Keratinocyte (primary cell): Measurements from ENCODE around the gene ING4. TPM values are rescaled to one million over a fixed set of nuclear protein-coding genes. Genes with fewer than 3 reads are reported as not detected.
A peak's percentile ranks its signal among the peaks of the same experiment; 100 is the strongest.

ENCODE experiments used
- DNase-seq: peaks from one replicate; pipeline ENCODE4 v3.0.0-alpha.2; 2011; ENCODE audit warnings: low read depth, missing footprints, low spot score
- FAIRE-seq: peaks from 2 replicates; lab custom pipeline; 2011; peaks lifted over from hg19 to GRCh38; lab: Jason Lieb, UNC
- H2AFZ ChIP-seq: 2 replicates; pipeline ENCODE4 v1.6.0; 2012; ENCODE audit warnings: low read length, control low read depth, inconsistent platforms; ENCODE audit not compliant: control insufficient read depth
- H3K27ac ChIP-seq: 2 replicates; pipeline ENCODE4 v1.5.1; 2011; ENCODE audit warnings: low read length; ENCODE audit not compliant: control insufficient read depth, insufficient read depth
- H3K27me3 ChIP-seq: 3 replicates; pipeline ENCODE4 v1.6.0; 2011; ENCODE audit warnings: low read length; ENCODE audit not compliant: control insufficient read depth, insufficient read depth; ENCODE audit errors: extremely low read depth
- H3K36me3 ChIP-seq, 2 experiments: 2 replicates in 1 of 2; 3 replicates in 1 of 2; pipeline ENCODE4 v1.5.1; 2011; ENCODE audit warnings: low read length in 2 of 2, mild to moderate bottlenecking in 1 of 2; ENCODE audit not compliant: control insufficient read depth in 2 of 2, insufficient read depth in 2 of 2; ENCODE audit errors: extremely low read depth in 1 of 2
- H3K4me1 ChIP-seq: 3 replicates; pipeline ENCODE4 v1.5.1; 2011; ENCODE audit warnings: low read length; ENCODE audit not compliant: control insufficient read depth, insufficient read depth; ENCODE audit errors: extremely low read depth
- H3K4me2 ChIP-seq: 3 replicates; pipeline ENCODE4 v1.6.0; 2011; ENCODE audit warnings: low read depth, low read length; ENCODE audit not compliant: control insufficient read depth, insufficient read depth; ENCODE audit errors: extremely low read depth
- H3K4me3 ChIP-seq, 3 experiments: fragments of 200-600 bp in 1 of 3; sonication (generic) in 1 of 3; 2 replicates in 2 of 3; 3 replicates in 1 of 3; pipeline ENCODE4 v1.5.1; 2011 to 2016; ENCODE audit warnings: low read length in 3 of 3, mild to moderate bottlenecking in 3 of 3, control low read depth in 2 of 3, inconsistent platforms in 1 of 3, low read depth in 1 of 3, mixed read lengths in 1 of 3, mixed run types in 1 of 3, moderate library complexity in 1 of 3; ENCODE audit not compliant: control insufficient read depth in 2 of 3, insufficient read depth in 2 of 3; ENCODE audit errors: extremely low read depth in 1 of 3
- H3K79me2 ChIP-seq: 2 replicates; pipeline ENCODE4 v1.6.0; 2012; ENCODE audit warnings: low read length; ENCODE audit not compliant: control insufficient read depth, insufficient read depth
- H3K9ac ChIP-seq: 3 replicates; pipeline ENCODE4 v1.6.0; 2011; ENCODE audit warnings: low read length; ENCODE audit not compliant: control insufficient read depth, insufficient read depth; ENCODE audit errors: extremely low read depth
- H3K9me1 ChIP-seq: 3 replicates; pipeline ENCODE4 v1.6.0; 2011; ENCODE audit warnings: low read length; ENCODE audit not compliant: control insufficient read depth, insufficient read depth; ENCODE audit errors: extremely low read depth
- H3K9me3 ChIP-seq: 2 replicates; pipeline ENCODE4 v1.5.1; 2012; ENCODE audit warnings: low read depth, low read length; ENCODE audit not compliant: control insufficient read depth
- H4K20me1 ChIP-seq: 3 replicates; pipeline ENCODE4 v1.6.0; 2011; ENCODE audit warnings: low read length; ENCODE audit not compliant: control insufficient read depth, insufficient read depth; ENCODE audit errors: extremely low read depth
- EZH2 ChIP-seq: IDR thresholded peaks from one replicate; pipeline ENCODE4 v1.6.1; 2012; ENCODE audit warnings: inconsistent platforms, mild to moderate bottlenecking, low read length, moderate library complexity
- dilution Hi-C: fragments of 300-500 bp; cut with MboI; formaldehyde crosslinking; loops from one replicate; pipeline ENCODE4 v1.7.0; 2020; ENCODE audit warnings: low sequenced_read_pairs; ENCODE audit not compliant: extremely low pct_ligation_motif_present
- polyA plus RNA-seq, 5 experiments: library from polyadenylated mRNA; depleted of rRNA in 3 of 5; stranded (reverse) in 3 of 5; stranded (forward) in 1 of 5; unstranded in 1 of 5; fragments of >200 nt; gene quantifications; 1 replicate in 1 of 5; 2 replicates in 3 of 5; 3 replicates in 1 of 5; pipeline versions ENCODE4 v1.2.1 to v1.2.3, GENCODE V29; 2011 to 2012; ENCODE audit warnings: missing spikeins in 2 of 5, low read depth in 1 of 5, low replicate concordance in 1 of 5
- TF ChIP-seq, protein P1 (sequence below), 3 experiments: IDR thresholded peaks in 1 of 3; conservative IDR thresholded peaks in 1 of 3; optimal IDR thresholded peaks in 1 of 3; 2 replicates in 2 of 3; 3 replicates in 1 of 3; pipeline versions ENCODE3 to v1.5.1; 2011; ENCODE audit warnings: low read length in 3 of 3, mild to moderate bottlenecking in 3 of 3, moderate library complexity in 2 of 3, control low read depth in 1 of 3, inconsistent platforms in 1 of 3; ENCODE audit not compliant: insufficient read depth in 2 of 3; ENCODE audit errors: extremely low read depth in 1 of 3

The ING4 gene
- polyA plus RNA-seq, 1 donor (not counting 4 experiments of a cell fraction or from before 2014, with no cell fraction given): 30.4 TPM

DNA sequence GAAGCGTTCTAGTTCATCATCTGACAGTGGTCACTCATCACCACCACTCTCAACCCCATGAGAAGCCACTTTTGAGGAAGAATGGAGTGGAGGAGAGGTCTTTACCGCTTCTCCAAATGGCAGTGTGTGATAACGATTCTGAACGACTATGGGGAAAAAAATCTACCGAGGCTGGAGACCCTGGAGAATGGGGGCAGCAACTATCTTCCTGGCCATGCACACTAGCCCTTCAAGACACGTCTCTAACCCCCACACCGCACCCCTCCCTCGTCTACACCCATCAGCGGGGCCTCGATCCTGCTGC is 365 bp downstream of the ING4 start:
- peak overlapping the region; percentile 97 for H2AFZ ChIP-seq
- H3K79me2 ChIP-seq: peaks cover 9% of the 10 kb centered on the region
- FAIRE-seq (no peak), DNase-seq (no peak)
- H3K27me3 ChIP-seq: no peaks in the 10 kb centered on the region
- peak overlapping the region; percentile 87 for H3K27ac ChIP-seq
- peaks cover 8 to 10% of the 10 kb centered on the region in 2 experiments for H3K36me3 ChIP-seq
- TF ChIP-seq EZH2: no peak
- peak overlapping the region; percentile 97 for H3K4me2 ChIP-seq
- H3K4me3 ChIP-seq: peak overlapping the region; percentile 64 to 96 (median 94)
- H3K9me1 ChIP-seq: no peaks in the 10 kb centered on the region
- no peaks in the 10 kb centered on the region for H3K9me3 ChIP-seq
- H3K4me1 ChIP-seq: peaks cover 10% of the 10 kb centered on the region
- H4K20me1 ChIP-seq: no peaks in the 10 kb centered on the region
- dilution Hi-C loops: no loop called here
- H3K9ac ChIP-seq: peak overlapping the region; percentile 89

DNA sequence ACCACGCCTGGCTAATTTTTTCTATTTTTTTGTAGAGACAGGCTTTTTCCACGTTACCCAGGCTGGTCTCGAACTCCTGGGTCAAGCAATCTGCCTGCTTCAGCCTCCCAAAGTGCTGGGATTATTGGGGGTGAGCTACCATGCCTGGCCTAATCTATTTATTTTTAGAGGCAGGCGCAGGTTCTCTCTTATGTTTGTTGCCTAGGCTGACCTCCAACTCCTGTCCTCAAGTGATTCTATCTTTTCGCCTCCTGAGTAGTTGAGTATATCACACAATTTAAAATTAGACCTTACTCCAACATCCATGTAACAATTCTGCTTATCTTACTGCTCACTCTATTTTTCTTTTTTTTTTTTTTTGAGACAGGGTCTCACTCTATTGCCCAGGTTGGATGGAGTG is 8.9 kb downstream of the ING4 start:
- no peaks in the 10 kb centered on the region for H3K27me3 ChIP-seq
- FAIRE-seq: no peak
- H3K9me3 ChIP-seq: no peaks in the 10 kb centered on the region
- H3K4me1 ChIP-seq: no peaks in the 10 kb centered on the region
- no peak for TF ChIP-seq EZH2
- TF ChIP-seq, protein P1, sequence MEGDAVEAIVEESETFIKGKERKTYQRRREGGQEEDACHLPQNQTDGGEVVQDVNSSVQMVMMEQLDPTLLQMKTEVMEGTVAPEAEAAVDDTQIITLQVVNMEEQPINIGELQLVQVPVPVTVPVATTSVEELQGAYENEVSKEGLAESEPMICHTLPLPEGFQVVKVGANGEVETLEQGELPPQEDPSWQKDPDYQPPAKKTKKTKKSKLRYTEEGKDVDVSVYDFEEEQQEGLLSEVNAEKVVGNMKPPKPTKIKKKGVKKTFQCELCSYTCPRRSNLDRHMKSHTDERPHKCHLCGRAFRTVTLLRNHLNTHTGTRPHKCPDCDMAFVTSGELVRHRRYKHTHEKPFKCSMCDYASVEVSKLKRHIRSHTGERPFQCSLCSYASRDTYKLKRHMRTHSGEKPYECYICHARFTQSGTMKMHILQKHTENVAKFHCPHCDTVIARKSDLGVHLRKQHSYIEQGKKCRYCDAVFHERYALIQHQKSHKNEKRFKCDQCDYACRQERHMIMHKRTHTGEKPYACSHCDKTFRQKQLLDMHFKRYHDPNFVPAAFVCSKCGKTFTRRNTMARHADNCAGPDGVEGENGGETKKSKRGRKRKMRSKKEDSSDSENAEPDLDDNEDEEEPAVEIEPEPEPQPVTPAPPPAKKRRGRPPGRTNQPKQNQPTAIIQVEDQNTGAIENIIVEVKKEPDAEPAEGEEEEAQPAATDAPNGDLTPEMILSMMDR (optimal IDR thresholded peaks at IDR 0.05 in 1 of 3, IDR thresholded peaks at IDR 0.05 in 1 of 3, conservative IDR thresholded peaks at IDR 0.05 in 1 of 3; ENCODE audit: extremely low read depth in 1 of 3, insufficient read depth in 2 of 3, low read length in 3 of 3): no peak
- H3K9ac ChIP-seq: no peak overlapping the region
- H3K27ac ChIP-seq: no peak overlapping the region
- dilution Hi-C loops: no loop called here
- H3K36me3 ChIP-seq: peaks cover 9 to 19% of the 10 kb centered on the region in 2 experiments
- no peak overlapping the region for H2AFZ ChIP-seq
- no peak overlapping the region for H3K4me3 ChIP-seq
- H3K9me1 ChIP-seq: no peaks in the 10 kb centered on the region
- no peak overlapping the region for H3K4me2 ChIP-seq
- H4K20me1 ChIP-seq: no peaks in the 10 kb centered on the region
- no peak for DNase-seq
- H3K79me2 ChIP-seq: no peaks in the 10 kb centered on the region

DNA sequence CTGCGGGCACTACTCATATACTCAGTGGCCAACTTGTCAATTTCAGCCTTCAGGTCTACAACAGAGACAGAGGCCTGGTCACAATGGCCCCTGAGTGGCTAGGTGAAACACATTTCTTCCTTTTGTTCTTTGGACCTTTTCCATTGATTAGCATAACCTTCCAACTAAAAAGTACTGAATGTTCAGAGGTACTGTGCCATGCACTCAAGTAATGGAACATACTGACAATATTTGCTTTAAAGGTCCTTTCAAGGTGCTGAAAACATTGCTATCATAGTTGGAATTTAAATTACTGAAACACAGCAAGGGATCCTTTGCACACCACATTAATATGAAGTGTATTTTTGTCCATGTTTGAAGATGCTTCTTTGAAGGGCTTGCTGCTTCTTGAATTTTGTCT is 9.6 kb downstream of the ING4 start:
- Histone ChIP-seq H3K4me3 (no peak overlapping the region), H2AFZ (no peak overlapping the region), H3K4me2 (no peak overlapping the region), H3K4me1 (no peaks in the 10 kb centered on the region), H3K79me2 (no peaks in the 10 kb centered on the region), H3K9me1 (no peaks in the 10 kb centered on the region), H3K9me3 (no peaks in the 10 kb centered on the region), H3K27ac (no peak overlapping the region), H3K9ac (no peak overlapping the region), H4K20me1 (no peaks in the 10 kb centered on the region), H3K27me3 (no peaks in the 10 kb centered on the region), H3K36me3 (peaks cover 9 to 17% of the 10 kb centered on the region in 2 experiments)
- dilution Hi-C loops: no loop called here
- DNase-seq: no peak
- TF ChIP-seq, protein P1 (optimal IDR thresholded peaks at IDR 0.05 in 1 of 3, IDR thresholded peaks at IDR 0.05 in 1 of 3, conservative IDR thresholded peaks at IDR 0.05 in 1 of 3; ENCODE audit: extremely low read depth in 1 of 3, insufficient read depth in 2 of 3, low read length in 3 of 3): no peak
- no peak for TF ChIP-seq EZH2
- FAIRE-seq: no peak
